Measurements from ENCODE around the gene OR52K2. TPM values are rescaled to one million over a fixed set of nuclear protein-coding genes. Genes with fewer than 3 reads are reported as not detected.
"Not testable (repeated sequence)": the region's sequence is repeated elsewhere in the genome, so short reads cannot be mapped to it uniquely, and the experiment has no call there.

The OR52K2 gene
- total RNA-seq (2014; rRNA removed; shearing (Covaris generic)): not detected in 2 replicates

DNA sequence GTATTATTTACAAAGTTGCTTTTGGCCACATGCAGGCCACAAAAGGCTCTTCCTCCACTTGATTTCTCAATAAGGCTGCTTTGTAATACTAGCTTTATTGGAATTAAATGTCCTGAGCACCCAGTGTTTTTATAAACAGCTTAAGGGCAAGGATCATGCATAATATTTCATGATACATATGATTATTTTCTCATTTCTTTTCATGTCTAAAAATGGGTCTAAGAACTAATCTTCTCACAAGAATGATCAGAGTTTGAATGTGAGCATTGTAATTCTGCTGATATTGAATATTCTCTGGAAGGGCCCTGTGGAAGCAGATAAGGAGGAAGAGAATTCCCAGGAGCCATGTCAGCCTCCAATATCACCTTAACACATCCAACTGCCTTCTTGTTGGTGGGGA, at the start of gene OR52K2:
TSS of gene OR52K2 (plus strand) at position 301 of the 400 bp plus-strand sequence. CDS start at position 346, 45 bp downstream.
- DNase-seq (ENCODE audit: low read depth): no peak

DNA sequence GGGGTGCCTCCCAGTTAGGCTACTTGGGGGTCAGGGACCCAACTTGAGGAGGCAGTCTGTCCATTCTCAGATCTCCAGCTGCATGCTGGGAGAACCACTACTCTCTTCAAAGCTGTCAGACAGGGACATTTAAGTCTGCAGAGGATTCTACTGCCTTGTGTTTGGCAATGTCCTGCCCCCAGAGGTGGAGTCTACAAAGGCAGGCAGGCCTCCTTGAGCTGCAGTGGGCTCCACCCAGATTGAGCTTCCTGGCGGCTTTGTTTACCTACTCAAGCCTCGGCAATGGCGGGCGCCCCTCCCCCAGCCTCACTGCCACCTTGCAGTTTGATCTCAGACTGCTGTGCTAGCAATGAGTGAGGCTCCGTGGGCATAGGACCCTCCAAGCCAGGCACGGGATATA, 42.9 kb upstream of the OR52K2 start:
- not testable (repeated sequence) for DNase-seq (ENCODE audit: low read depth)

DNA sequence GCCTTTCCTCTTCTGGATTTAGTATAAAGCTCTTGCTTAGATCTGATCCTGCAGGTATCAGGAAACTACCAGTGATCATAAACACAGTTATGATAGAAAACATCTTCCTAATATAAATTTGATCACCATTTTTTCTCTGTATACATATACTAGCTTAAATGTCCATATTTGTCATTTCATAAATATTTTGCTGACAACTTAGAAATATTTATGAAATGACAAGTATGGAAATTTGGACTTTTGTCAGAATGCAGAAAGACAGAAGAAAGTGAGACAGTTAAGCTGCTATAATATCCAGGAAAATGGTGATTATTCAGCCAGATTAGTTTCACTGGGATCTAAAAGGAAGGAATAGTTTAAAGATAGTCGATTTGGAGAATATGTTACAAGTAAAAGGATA, 32.8 kb upstream of the OR52K2 start:
- DNase-seq (ENCODE audit: low read depth): no peak

DNA sequence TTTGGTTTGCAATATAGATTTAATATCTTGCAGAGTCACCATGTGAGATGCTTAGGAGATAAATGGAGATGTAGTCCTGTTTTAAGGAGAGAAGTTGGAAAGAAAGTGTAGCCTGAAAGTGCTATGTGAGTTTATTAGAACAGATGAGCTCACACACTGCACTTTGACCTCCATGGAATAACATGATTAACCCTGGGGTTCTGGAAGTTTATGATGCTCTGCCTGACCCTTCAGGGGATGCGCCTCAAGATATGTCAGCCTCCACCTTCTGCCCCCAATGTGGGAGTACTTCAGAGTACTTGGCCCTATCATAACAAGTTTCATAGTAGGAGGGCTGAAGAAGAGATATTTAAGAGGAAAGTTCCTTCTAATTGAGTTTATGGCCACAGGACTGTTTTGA, 32.3 kb upstream of the OR52K2 start:
- no peak for DNase-seq (ENCODE audit: low read depth)

DNA sequence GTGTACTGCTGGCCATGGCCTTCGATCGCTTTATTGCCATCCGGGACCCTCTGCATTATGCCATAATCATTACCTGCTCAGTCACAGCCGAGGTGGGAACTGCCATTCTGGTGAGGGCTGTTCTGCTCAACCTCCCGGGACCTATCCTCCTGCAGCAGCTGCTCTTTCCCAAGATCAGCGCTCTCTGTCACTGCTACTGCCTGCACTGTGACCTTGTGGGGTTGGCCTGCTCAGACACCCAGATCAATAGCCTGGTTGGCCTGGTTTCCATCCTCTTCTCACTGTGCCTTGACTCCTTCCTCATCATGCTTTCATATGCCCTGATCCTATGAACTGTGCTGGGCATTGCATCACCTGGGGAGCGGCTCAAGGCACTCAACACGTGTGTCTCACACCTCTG, 30.7 kb upstream of the OR52K2 start:
- no peak for DNase-seq (ENCODE audit: low read depth)

DNA sequence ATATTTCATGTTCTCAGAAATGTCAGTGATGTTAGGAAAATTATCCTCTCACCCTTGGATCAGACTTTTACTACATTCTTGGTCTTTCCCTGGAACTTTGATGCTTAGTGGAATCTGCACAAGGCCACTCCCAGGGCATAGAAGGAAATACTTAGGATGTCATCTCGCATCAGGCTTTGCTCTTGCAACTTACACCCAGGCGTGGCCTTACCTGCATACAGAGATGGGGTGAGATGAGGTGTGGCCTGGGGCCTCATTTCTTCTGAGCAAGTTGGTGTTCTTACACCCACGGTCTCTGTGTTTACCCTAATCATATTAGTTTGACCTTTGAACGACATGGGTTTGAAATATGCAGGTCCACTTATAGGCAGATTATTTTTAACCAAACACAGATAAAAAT, 19.0 kb upstream of the OR52K2 start:
- DNase-seq (ENCODE audit: low read depth): no peak

DNA sequence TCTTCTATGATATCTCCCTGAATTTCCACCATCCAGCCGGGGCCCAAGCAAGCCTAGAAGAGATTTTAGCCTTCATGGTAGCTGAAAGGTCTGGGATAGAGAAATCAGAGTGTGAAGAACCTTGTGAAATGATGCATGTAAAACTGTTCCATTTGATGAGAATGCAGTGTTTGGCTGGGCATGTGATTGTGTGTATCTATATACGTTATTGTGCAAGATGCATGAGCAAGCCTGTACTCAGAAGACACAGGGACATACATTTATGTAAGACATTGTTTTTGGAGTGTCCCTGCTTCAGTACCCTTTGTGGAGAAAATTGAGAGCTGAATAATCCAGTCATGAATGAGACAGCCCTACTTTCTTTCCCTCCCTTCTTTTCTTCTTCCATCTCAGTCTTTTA, 15.2 kb upstream of the OR52K2 start:
- no peak for DNase-seq (ENCODE audit: low read depth)

DNA sequence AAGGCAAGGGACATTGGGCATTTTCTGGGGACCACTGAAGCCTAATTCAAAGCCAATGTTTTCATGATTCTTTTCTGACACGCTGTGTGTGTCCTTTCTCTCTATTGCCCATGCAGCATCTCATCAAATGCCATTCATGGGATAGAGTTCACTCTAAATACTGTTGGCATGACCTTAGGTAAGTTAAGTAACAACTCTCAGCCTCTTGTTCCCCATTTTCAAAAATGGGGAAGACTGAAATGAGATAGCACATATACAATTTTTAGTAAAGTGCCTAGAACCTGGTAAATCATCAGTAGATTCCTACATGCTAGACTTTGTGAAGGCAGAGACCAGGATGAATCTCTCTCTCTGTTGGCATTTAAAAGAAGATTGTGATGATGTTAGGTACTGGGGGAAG, 12.7 kb upstream of the OR52K2 start:
- DNase-seq (ENCODE audit: low read depth): no peak

DNA sequence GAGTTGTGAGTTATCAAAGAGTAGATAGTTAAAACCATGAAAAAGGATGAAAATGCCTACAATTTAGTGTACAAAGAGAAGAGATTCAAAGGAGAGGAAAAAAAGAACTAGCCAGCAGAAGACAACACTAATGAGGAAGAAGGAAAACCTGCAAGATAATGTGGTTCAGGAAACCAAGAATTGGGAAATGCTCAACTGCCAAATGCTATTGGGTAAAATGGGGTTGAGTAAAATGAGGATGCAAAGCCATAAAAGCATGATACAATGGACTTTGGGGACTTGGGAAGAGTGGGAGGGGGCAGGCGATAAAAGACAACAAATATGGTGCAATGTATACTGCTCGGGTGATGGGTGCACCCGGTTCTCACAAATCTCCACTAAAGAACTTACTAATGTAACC, 7.6 kb upstream of the OR52K2 start:
- DNase-seq (ENCODE audit: low read depth): no peak

DNA sequence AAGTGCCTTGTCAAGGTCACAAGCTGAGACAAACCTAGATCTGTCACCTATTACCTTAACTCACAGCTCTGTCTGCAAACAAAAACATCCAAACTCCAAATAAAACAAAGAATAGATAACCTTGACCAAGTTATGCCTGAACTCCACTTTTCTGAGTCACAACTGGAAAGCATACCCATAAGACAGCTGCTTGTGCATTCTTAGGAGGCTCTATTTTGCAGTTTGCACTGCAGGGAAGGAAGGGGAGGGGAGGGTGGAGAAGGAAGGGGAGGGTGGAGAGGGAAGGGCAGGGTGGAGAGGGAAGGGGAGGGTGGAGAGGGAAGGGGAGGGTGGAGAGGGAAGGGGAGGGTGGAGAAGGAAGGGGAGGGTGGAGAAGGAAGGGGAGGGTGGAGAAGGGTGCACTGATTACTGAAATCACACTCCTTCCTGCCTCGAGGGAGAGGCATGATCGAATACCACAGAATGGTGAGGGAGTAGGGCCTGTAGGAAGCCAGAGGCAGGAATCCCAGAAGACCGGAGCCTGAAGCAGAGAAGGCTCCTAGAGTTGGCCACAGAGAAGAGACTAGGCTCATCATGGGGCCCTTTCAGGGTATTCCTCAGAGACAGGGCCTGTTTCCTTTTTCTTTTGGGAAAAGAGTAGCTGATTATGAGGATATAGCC, 5.7 kb upstream of the OR52K2 start:
- DNase-seq (ENCODE audit: low read depth): no peak

DNA sequence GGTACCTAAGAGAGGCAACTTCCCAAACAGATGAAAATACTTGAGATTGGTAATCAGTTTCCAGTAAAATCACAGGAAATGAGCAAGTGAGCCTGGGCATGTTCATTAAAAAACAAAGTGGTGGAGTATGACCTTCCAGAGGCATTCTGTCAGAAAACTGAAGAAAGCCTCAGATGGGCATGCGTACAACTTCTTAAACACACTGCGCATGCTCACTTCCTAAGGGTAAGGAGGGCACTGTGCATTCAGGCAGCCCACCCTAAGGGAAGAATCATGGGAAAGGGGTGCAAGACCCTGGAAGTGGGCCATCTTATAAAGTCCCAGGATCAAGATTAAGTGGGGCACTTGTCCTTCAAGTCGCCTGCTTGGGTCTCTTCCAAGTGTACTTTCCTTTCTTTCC, 4.0 kb downstream of the OR52K2 start:
- no peak for DNase-seq (ENCODE audit: low read depth)

DNA sequence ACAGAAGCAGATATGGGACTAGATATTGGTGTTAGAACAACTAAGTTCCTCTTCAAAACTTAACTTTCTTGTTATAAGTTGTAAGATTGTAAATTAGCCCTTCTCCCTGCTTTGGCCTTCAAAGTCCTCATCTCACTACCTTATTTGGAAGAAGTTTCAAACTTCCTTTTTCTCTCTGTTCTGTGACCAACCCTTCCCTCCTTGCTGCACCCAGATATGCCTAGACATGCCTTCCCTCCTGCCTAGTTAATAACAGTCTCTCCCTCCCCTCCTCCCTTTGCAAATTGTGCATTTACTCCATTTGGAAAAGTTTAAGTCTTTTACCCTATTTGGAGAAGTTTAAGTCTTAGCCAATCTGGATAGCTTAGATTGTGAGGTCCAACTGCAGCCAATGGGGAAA, 4.9 kb downstream of the OR52K2 start:
- no peak for DNase-seq (ENCODE audit: low read depth)

DNA sequence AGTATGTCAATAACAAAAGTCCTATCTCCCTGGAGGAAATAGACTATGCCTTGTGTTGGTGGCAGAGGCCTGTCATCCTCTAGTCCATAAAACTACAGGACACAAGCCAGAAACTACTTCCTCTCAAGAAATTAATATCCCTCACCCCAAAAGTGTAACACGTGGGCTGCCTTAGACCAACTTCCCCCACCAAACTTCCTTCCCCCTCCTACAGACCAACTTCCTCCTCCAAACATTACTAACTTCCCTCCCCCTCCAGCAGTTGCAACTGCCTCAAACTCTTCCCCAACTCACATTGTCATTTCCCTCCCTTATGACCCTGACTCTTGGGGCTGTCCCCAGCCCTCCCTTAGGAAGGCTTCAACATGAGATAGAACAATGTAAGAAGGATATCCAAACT, 6.3 kb downstream of the OR52K2 start:
- DNase-seq (ENCODE audit: low read depth): no peak

DNA sequence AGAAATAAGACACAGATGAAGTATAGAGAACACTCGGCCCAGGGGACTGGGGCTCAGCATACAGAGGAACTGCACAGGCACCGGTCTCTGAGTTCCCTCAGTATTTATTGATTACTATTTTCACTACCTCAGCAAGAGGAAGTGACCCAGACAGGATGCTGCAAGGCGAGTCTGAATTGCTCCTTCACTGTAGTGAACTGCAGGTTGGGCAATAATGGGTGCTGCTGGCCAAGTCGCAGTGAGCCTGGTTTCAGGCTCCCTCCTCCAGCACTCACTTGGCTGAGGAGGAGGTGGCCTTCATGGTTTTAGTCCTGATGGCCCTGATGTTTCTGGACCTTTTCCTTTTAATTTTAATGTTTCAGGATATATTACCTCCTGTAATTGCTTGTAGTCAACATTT, 10.4 kb downstream of the OR52K2 start:
- DNase-seq (ENCODE audit: low read depth): no peak

DNA sequence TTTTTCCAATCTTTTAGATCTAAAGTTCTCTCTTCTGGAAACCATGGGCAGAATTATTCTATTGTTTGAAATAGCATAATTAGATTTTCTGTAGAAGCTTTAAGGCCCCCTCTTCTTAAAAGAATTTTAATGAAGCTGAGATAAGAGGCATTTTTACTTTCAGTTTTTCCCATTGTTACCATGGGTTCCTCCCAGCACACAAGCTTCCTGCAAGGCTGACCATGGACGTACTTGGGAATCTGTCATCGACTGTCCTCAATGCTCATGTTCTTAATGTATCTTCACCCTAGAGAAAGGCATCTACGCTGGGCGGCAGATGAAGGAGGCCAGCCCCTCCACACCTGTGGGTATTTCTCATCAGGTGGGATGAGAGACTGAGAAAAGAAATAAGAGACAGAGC, 11.1 kb downstream of the OR52K2 start:
- DNase-seq (ENCODE audit: low read depth): no peak

DNA sequence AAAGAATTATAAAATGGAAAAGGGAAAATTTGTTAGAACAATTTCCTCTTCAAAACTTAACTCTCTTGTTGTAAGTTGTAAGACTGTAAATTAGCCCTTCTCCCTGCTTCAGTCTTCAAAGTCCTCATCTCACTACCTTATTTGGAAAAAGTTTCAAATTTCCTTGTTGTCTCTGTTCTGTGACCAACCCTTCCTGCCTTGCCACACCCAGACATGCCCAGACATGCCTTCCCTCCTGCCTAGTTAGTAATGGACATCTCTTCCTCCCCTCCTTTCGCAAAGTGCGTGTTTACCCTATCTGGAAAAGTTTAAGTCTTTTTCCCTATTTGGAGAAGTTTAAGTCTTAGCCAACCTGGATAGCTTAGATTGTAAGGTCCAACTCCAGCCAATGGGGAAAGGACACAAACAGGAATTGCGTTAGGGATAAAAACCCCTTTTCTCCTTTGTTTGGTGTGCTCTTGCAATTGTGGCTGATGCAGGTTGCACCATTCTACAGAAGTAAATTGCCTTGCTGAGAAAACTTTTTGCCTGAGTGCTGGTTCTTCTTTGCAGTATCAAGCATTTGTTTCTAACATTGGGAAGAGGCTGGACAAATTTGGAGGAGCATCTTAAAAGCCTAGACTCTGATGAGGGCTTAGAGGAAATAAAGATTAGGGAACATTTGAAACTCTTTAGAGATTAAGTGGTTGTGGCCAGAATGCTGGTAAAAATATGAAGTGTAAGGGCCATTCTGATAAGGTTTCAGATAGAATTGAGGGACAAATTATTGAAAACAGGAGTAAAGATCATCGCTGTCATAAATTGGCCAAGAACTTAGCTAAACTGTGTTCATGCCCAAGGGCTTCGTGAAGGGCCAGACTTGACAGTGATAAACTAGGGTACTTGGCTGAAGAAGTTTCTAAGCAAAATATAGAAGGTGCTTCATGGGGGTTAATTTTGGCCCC, 15.4 kb downstream of the OR52K2 start:
- no peak for DNase-seq (ENCODE audit: low read depth)

DNA sequence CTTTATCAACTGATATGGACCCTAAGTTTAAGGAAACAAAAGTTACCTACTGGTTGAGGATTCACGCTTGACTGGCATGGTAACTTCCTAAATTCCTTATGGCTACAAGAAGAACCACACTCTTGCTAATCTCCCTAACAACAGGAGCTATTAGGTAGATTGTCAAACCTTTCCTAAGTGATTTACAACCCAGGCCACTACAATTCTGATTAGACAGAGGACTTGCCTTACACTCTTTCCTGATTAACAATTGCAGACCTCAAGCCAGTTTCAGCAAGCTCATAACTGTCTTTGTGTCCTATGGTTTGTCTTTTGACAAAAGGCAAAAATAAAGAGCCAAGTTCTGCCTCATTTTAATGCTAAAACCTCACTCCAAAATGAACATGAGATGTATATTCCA, 16.3 kb downstream of the OR52K2 start:
- DNase-seq (ENCODE audit: low read depth): no peak

DNA sequence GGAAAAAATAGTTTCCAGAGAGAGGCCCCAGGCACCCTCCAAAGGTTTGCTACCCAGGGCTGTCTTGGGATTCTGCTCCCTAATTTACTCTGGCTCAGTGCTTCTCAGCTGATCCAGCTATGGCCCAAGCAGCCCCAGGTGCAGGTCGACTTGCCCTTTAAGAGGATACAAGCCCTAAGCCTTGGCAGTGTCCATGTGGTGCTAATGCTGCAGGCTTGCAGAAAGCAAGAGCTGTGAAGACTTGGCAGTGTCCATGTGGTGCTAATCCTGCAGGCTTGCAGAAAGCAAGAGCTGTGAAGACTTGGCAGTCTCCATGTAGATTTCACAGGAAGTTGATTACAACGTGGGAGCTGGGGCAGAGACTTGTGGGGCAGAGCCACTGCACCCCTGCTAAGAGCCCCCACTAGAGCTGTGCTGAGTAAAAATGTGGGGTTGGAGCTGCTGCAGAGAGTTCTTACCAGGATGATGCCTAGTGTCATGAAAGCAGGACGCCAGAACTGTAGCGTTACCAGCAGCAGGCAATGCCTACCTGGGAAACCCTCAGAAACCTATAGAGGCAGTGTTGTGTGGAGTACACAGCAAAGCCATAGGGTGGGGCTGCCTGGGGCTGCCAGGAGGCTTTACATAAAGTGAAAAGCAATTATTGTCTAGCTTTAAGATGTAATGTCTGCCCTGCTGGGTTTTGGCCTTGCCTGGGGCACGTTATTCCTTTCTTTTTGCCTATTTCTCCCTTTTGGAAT, 17.2 kb downstream of the OR52K2 start:
- DNase-seq (ENCODE audit: low read depth): no peak

DNA sequence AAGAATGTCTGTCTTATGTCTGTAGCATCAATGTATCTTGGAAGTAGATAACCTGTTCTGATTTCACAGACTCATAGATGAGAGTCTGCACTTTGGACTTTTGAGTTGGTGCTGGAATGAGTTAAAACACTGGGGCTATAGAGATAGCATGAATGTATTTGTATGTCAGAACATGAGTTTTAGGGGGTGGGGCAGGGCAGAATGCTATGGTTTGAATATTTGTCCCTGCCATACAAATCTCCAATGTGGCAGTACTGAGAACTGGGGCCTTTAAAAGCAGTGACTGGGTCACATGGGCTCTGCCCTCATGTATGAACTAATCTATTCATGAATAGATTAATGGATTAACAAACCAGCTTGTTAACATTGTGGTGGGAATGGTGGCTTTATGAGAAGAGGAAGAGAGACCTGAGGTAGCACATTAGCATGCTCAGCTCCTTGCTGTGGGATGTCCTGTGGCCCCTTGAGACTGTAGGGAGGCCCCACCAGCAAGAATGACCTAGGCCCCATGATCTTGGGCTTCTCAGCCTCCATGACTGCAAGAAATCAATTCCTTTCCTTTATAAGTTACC, 17.9 kb downstream of the OR52K2 start:
- DNase-seq (ENCODE audit: low read depth): no peak

DNA sequence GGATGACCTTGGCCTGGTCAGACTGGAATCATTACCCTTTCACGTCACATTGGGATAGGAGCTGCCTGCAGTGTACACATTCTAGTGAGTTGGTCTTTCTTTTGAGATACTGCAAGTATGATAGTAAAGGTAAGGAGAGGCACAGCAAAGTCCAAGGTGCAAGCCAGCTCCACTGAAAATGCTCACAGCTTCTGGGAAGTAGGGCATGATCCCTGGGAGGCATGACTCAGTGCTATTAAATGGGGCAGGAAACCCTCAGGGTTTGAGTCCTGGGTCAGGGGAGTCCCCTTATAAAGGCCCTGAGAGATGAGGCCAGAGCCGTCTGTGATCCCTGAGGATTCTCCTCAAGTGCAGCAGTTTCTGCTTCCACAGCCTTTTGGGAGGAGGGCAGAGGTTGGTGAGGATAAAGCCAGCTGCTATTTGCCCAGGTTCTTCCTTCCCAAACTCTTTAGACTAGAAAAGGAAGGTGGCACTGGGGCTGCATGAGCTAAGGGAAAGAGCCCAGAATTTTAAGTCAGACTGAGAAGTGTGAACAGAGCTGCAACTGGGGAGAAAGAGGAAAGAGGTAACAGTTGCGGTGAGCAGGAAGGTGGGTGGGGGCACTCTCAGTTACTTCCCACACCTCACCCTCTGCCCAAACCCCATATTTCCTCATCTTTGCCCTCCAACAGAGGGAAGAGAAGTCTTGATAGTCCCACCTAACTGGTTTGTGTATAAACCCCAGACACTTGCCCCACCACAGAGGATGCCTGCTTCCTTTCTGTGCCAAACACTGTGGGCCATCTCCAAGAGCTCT, 18.9 kb downstream of the OR52K2 start:
- no peak for DNase-seq (ENCODE audit: low read depth)

DNA sequence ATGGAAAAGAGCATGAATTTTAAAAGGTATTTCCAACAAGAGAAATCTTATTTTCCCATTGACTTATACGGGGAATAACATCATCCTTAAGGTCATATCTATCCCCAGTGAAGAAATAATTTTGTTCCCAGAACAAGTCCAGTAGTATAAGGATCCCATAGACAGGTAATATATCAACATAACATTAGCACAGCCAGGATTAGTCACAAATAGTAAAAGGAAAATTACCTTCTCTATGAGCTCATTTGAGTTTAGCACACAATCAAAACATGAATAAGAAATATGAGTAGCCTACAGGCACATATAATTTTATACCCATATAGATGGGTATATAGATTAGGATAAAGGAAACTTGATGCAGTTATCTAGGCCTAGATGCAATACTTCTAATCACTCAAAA, 30.5 kb downstream of the OR52K2 start:
- no peak for DNase-seq (ENCODE audit: low read depth)
